H1 (cell line): ENCODE data around the gene SPSB3.

Source experiments
- CHD2 ChIP-seq: IDR thresholded peaks from 2 replicates; pipeline ENCODE4 v1.6.1; 2012; ENCODE audit warnings: low read length, improper control_type of control experiment
- CTCF ChIP-seq, 3 experiments: IDR thresholded peaks; 1 replicate in 2 of 3; 2 replicates in 1 of 3; pipeline versions ENCODE4 v1.5.1 to v1.6.1; 2011; ENCODE audit warnings: low read length in 3 of 3, mild to moderate bottlenecking in 3 of 3, inconsistent platforms in 2 of 3, low read depth in 1 of 3, moderate library complexity in 1 of 3; ENCODE audit not compliant: insufficient read depth in 1 of 3; ENCODE audit errors: control extremely low read depth in 1 of 3
- EP300 ChIP-seq, 2 experiments: IDR thresholded peaks; 1 replicate in 1 of 2; 2 replicates in 1 of 2; pipeline ENCODE4 v1.6.1; 2011 to 2012; ENCODE audit warnings: low read depth in 2 of 2, low read length in 2 of 2, mild to moderate bottlenecking in 2 of 2, borderline replicate concordance in 1 of 2, inconsistent platforms in 1 of 2, moderate library complexity in 1 of 2
- GTF2F1 ChIP-seq: IDR thresholded peaks from 2 replicates; pipeline ENCODE4 v1.6.1; 2012; ENCODE audit warnings: low read depth, low read length, improper control_type of control experiment, borderline replicate concordance
- HDAC2 ChIP-seq, 2 experiments: fragments of 300-600 bp in 1 of 2; sonication (generic) in 1 of 2; IDR thresholded peaks; 2 replicates each; pipeline ENCODE4 v1.6.1; 2011 to 2012; ENCODE audit warnings: low read depth in 2 of 2, low read length in 2 of 2, mild to moderate bottlenecking in 2 of 2, moderate library complexity in 2 of 2, borderline replicate concordance in 1 of 2, inconsistent platforms in 1 of 2
- POLR2A ChIP-seq, 2 experiments: IDR thresholded peaks; 1 replicate in 1 of 2; 2 replicates in 1 of 2; pipeline ENCODE4 v1.6.1; 2011; ENCODE audit warnings: low read depth in 2 of 2, low read length in 2 of 2, mild to moderate bottlenecking in 2 of 2; ENCODE audit errors: control extremely low read depth in 1 of 2
- POLR2AphosphoS5 ChIP-seq: IDR thresholded peaks from 2 replicates; pipeline ENCODE4 v1.6.1; 2011; ENCODE audit warnings: low read depth, low read length
- RAD21 ChIP-seq, 2 experiments: IDR thresholded peaks in 1 of 2; conservative IDR thresholded peaks in 1 of 2; 2 replicates each; pipeline ENCODE4 v1.6.1; 2011; ENCODE audit warnings: low read depth in 2 of 2, low read length in 2 of 2, improper control_type of control experiment in 1 of 2, inconsistent platforms in 1 of 2, mild to moderate bottlenecking in 1 of 2, moderate library complexity in 1 of 2
- RFX5 ChIP-seq: IDR thresholded peaks from 2 replicates; pipeline ENCODE4 v1.6.1; 2011; ENCODE audit warnings: low read depth, low read length, improper control_type of control experiment, borderline replicate concordance
- SP1 ChIP-seq: IDR thresholded peaks from 2 replicates; pipeline ENCODE4 v1.6.1; 2011; ENCODE audit warnings: low read depth, low read length
- YY1 ChIP-seq: IDR thresholded peaks from 2 replicates; pipeline ENCODE4 v1.6.1; 2011; ENCODE audit warnings: low read depth, mild to moderate bottlenecking, low read length
- TF ChIP-seq, protein P1 (sequence below): IDR thresholded peaks from 2 replicates; pipeline ENCODE4 v1.6.1; 2012; ENCODE audit warnings: inconsistent platforms

DNA sequence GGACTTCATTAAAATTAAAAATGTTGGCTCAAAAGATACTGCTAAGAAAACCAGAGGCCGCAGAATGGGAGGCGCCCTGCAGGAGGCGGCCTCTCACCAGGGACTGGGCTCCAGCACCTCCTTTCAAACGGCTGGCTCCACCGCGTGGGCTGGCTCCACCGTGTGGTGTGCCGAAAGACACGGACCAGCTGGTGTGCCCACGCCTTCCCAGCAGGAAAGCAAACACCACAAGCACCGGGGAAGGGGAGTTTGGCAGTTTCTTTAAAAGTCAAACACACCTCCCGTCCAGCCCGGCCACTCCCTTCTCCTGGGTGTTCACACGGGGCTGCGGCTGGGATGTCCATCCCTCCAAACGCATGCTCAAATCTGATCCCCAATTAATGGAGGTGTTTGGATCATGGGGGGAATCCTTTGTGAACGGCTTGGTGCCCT is 30.4 kb upstream of the SPSB3 start:
- TF ChIP-seq CTCF (IDR thresholded peaks at IDR 0.05; ENCODE audit: control extremely low read depth in 1 of 3, insufficient read depth in 1 of 3, low read depth in 1 of 3, low read length in 3 of 3), result peak; percentile 58 to 87 (median 66)
- TF ChIP-seq POLR2AphosphoS5, result no peak
- no peak for TF ChIP-seq POLR2A (IDR thresholded peaks at IDR 0.05; ENCODE audit: control extremely low read depth in 1 of 2, low read depth in 2 of 2, low read length in 2 of 2)
- TF ChIP-seq RAD21 (IDR thresholded peaks at IDR 0.05 in 1 of 2, conservative IDR thresholded peaks at IDR 0.05 in 1 of 2; ENCODE audit: low read depth in 2 of 2, low read length in 2 of 2), result peak; percentile 63 to 75
- no peak for TF ChIP-seq GTF2F1
- no peak for TF ChIP-seq CHD2
- TF ChIP-seq HDAC2 (IDR thresholded peaks at IDR 0.05; ENCODE audit: borderline replicate concordance in 1 of 2, low read depth in 2 of 2, low read length in 2 of 2), result peak in 1 of 2 experiments; percentile 64; a peak in 1 of 4 replicates
- no peak for TF ChIP-seq YY1
- TF ChIP-seq EP300 (IDR thresholded peaks at IDR 0.05; ENCODE audit: borderline replicate concordance in 1 of 2, low read depth in 2 of 2, low read length in 2 of 2), result no peak
- TF ChIP-seq SP1, result no peak
- TF ChIP-seq, protein P1, sequence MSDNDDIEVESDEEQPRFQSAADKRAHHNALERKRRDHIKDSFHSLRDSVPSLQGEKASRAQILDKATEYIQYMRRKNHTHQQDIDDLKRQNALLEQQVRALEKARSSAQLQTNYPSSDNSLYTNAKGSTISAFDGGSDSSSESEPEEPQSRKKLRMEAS, result peak; percentile 82
- TF ChIP-seq RFX5, result no peak
